K562 (cell line): ENCODE results near the gene ITGA1. TPM values are rescaled to one million over a fixed set of nuclear protein-coding genes. Genes with fewer than 3 reads are reported as not detected.

ENCODE experiments used
- ILK ChIP-seq: fragments of 450-650 bp; IDR thresholded peaks from 2 replicates; pipeline ENCODE4 v1.6.1; 2016; ENCODE audit warnings: missing genetic modification characterization, low read depth, mild to moderate bottlenecking, missing compliant biosample characterization, moderate library complexity, borderline replicate concordance
- SFPQ ChIP-seq: fragments of 200-400 bp; formaldehyde crosslinking; IDR thresholded peaks from 2 replicates; pipeline ENCODE4 v1.6.1; 2017; ENCODE audit warnings: mild to moderate bottlenecking, low read depth, low read length, moderate library complexity
- SREBF1 ChIP-seq: fragments of 150-350 bp; IDR thresholded peaks from 2 replicates; pipeline ENCODE4 v1.6.1; 2014; ENCODE audit warnings: antibody characterized with exemption, low read depth, low read length, borderline replicate concordance
- ZBTB43 ChIP-seq: sonication (generic); formaldehyde crosslinking; IDR thresholded peaks from 2 replicates; pipeline ENCODE4 v1.8.0; 2023; ENCODE audit warnings: mild to moderate bottlenecking, missing genetic modification reagents
- polyA plus RNA-seq, 8 experiments: library from polyadenylated mRNA; depleted of rRNA in 4 of 8; stranded (reverse) in 5 of 8; unstranded in 3 of 8; fragments of >200 nt; fragmentation: Nextera tagmentation in 2 of 8; fragmentation: Illumina TruSeq in 1 of 8; extraction: Ambion mirVana in 2 of 8; extraction: Trizol in 1 of 8; gene quantifications; 2 replicates each; pipeline versions ENCODE4 v1.2.1 to v1.2.3, GENCODE V29; 2011 to 2014; ENCODE audit warnings: inconsistent platforms in 1 of 8, missing spikeins in 1 of 8
- total RNA-seq, 7 experiments: library from RNA; depleted of rRNA in 6 of 7; stranded (reverse); fragments of >200 nt in 6 of 7; fragmentation: Illumina TruSeq in 2 of 7; extraction: Trizol in 2 of 7; gene quantifications; 2 replicates each; pipeline versions ENCODE4 v1.2.1 to v1.2.3, GENCODE V29; 2011 to 2021; ENCODE audit warnings: low replicate concordance in 1 of 7
- TF ChIP-seq, protein P1 (sequence below): IDR thresholded peaks from 3 replicates; pipeline ENCODE4 v1.6.1; 2011; ENCODE audit warnings: borderline replicate concordance, mild to moderate bottlenecking; ENCODE audit not compliant: insufficient read length, insufficient read depth

ITGA1 gene
- total and polyA plus RNA-seq, 9 of the 15 experiments (the other 6 are each of a cell fraction or from before 2014, with no cell fraction given): 0.04 to 0.22 TPM; not detected in 7

- TF ChIP-seq, protein P1, sequence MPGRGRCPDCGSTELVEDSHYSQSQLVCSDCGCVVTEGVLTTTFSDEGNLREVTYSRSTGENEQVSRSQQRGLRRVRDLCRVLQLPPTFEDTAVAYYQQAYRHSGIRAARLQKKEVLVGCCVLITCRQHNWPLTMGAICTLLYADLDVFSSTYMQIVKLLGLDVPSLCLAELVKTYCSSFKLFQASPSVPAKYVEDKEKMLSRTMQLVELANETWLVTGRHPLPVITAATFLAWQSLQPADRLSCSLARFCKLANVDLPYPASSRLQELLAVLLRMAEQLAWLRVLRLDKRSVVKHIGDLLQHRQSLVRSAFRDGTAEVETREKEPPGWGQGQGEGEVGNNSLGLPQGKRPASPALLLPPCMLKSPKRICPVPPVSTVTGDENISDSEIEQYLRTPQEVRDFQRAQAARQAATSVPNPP: no peak
- TF ChIP-seq ZBTB43 (CRISPR knock-in tag): no peak
- no peak for TF ChIP-seq SREBF1
- no peak for TF ChIP-seq SFPQ
- TF ChIP-seq ILK (tag): no peak
- TF ChIP-seq, all 486 proteins: peak for 0
These were observed 189.7 kb downstream of the ITGA1 start (continued) for GRCh38 chr5:52977264-52977897.
